ENCODE data around the gene RYR2. TPM values are rescaled to one million over a fixed set of nuclear protein-coding genes. Genes with fewer than 3 reads are reported as not detected.

RYR2 gene
- total and polyA plus RNA-seq, 9 of the 15 experiments (the other 6 are each of a cell fraction or from before 2014, with no cell fraction given) = 0.03 to 0.42 (median 0.14) TPM

DNA sequence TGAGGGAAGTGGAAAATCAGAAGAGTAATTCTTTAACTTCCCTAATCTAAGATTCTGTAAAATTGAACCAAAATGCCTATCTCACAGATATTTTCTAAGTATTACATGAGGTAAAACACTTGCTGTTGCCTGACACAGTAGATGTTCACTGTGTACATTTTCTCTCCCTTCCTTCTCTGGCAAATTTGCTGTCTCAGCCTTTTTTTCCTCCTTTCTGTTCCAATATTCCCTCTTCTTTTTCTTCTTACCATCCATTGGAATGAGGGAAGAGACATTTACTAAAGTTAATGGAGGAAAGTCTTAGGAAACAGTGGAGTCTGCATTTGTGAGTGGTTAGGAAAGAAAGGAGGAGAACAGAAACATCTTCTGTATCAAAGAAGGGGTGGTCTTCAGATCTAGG is 608.8 kb downstream of the RYR2 start:
- Histone ChIP-seq H2AFZ (ENCODE audit: low read depth, low read length) (no peak overlapping the region), H3K9me1 (ENCODE audit: control insufficient read depth, insufficient read depth, low read length) (no peaks in the 10 kb centered on the region), H3K36me3 (ENCODE audit: control insufficient read depth, insufficient read depth, low read length) (no peaks in the 10 kb centered on the region), H3K9me3 (replicated peaks; ENCODE audit: control insufficient read depth, insufficient read depth, low read depth, low read length) (no peaks in the 10 kb centered on the region), H3K4me3 (no peak overlapping the region), H4K20me1 (replicated peaks; ENCODE audit: control insufficient read depth, insufficient read depth, low read length) (no peaks in the 10 kb centered on the region), H3K27me3 (ENCODE audit: control insufficient read depth in 2 of 2, insufficient read depth in 2 of 2, low read length in 2 of 2) (no peaks in the 10 kb centered on the region), H3K4me1 (replicated peaks in 1 of 2; ENCODE audit: control insufficient read depth in 2 of 2, insufficient read depth in 2 of 2, low read length in 2 of 2) (no peaks in the 10 kb centered on the region), H3K79me2 (ENCODE audit: control insufficient read depth, insufficient read depth, low read length) (no peaks in the 10 kb centered on the region), H3K27ac (ENCODE audit: extremely low read depth, low read depth, low read length) (no peak overlapping the region), H3K4me2 (ENCODE audit: insufficient read depth, low read length) (no peak overlapping the region), H3K9ac (ENCODE audit: insufficient read depth in 1 of 2, low read depth in 2 of 2, low read length in 2 of 2) (no peak overlapping the region)
- intact Hi-C loops (cut with micrococcal nuclease) = no loop called here
- no peak for FAIRE-seq
- no peak for ATAC-seq
- CTCF ChIA-PET (ENCODE audit: low intra/inter-chr PET ratio) = no interaction called here
- DNase-seq (ENCODE audit: extremely low read depth in 1 of 4, low spot score in 3 of 4) = no peak
- TF ChIP-seq MAFK (IDR thresholded peaks at IDR 0.05; ENCODE audit: low read length) = peak; percentile 64
- TF ChIP-seq ZNF316 (IDR thresholded peaks at IDR 0.05) = peak; percentile 77
- TF ChIP-seq, protein P1, sequence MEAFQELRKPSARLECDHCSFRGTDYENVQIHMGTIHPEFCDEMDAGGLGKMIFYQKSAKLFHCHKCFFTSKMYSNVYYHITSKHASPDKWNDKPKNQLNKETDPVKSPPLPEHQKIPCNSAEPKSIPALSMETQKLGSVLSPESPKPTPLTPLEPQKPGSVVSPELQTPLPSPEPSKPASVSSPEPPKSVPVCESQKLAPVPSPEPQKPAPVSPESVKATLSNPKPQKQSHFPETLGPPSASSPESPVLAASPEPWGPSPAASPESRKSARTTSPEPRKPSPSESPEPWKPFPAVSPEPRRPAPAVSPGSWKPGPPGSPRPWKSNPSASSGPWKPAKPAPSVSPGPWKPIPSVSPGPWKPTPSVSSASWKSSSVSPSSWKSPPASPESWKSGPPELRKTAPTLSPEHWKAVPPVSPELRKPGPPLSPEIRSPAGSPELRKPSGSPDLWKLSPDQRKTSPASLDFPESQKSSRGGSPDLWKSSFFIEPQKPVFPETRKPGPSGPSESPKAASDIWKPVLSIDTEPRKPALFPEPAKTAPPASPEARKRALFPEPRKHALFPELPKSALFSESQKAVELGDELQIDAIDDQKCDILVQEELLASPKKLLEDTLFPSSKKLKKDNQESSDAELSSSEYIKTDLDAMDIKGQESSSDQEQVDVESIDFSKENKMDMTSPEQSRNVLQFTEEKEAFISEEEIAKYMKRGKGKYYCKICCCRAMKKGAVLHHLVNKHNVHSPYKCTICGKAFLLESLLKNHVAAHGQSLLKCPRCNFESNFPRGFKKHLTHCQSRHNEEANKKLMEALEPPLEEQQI (IDR thresholded peaks at IDR 0.05) = no peak
- TF ChIP-seq MAFF (IDR thresholded peaks at IDR 0.05; ENCODE audit: low read length) = peak; percentile 63
- TF ChIP-seq ZSCAN32 (CRISPR knock-in tag; IDR thresholded peaks at IDR 0.05) = no peak
- TF ChIP-seq MAFG (tag; conservative IDR thresholded peaks at IDR 0.05) = peak; percentile 54; the same call in 1 of the 2 replicates
- TF ChIP-seq C11orf30 (IDR thresholded peaks at IDR 0.05; ENCODE audit: low read depth) = peak; percentile 37; the same call in 1 of the 2 replicates
- POLR2A ChIA-PET = no interaction called here
- no TSS peak for BruUV-seq (replicated peaks)
- in situ Hi-C loops (cut with MboI) = no loop called here
